PC-3 (cell line): ENCODE measurements around the gene EIF4E. TPM values are rescaled to one million over a fixed set of nuclear protein-coding genes. Genes with fewer than 3 reads are reported as not detected.

Experiments used
- ATAC-seq: fragments of 200-7000 bp; cut with Tn5 transposase; 2 replicates; pipeline ENCODE4 v1.9.1; 2020; ENCODE audit warnings: mild to moderate bottlenecking, moderate library complexity
- BruUV-seq: library from RNA; stranded (reverse); fragments of 400-500 nt; replicated peaks from 2 replicates; lab custom pipeline; 2021; lab: Mats Ljungman, UMichigan
- CTCF ChIA-PET: fragments of 300-600 bp; sonication (Branson Sonifier 250); formaldehyde crosslinking; loops from one replicate; lab custom pipeline; 2022; ENCODE audit warnings: antibody characterized with exemption; lab: Charles Lee
- POLR2A ChIA-PET: fragments of 300-600 bp; sonication (Branson Sonifier 250); formaldehyde crosslinking; loops from one replicate; lab custom pipeline; 2022; ENCODE audit warnings: antibody characterized with exemption; ENCODE audit not compliant: unreplicated experiment; lab: Charles Lee
- DNase-seq: peaks from one replicate; pipeline ENCODE4 v3.0.0-alpha.2; 2015
- H2AFZ ChIP-seq: fragments of 300-600 bp; sonication (generic); 2 replicates; pipeline ENCODE4 v1.6.0; 2016; ENCODE audit warnings: antibody characterized with exemption, low read length
- H3F3A ChIP-seq: fragments of 300-600 bp; sonication (generic); one replicate; pipeline ENCODE4 v1.6.0; 2017; ENCODE audit warnings: antibody characterized with exemption, low read length, control low read depth, mild to moderate bottlenecking; ENCODE audit not compliant: unreplicated experiment
- H3K27ac ChIP-seq: fragments of 300-600 bp; sonication (generic); 2 replicates; pipeline ENCODE4 v1.5.1; 2016; ENCODE audit warnings: mild to moderate bottlenecking, low read length
- H3K27me3 ChIP-seq: fragments of 300-600 bp; sonication (generic); 2 replicates; pipeline ENCODE4 v1.6.1; 2016; ENCODE audit warnings: low read length, mixed read lengths
- H3K36me3 ChIP-seq: fragments of 300-600 bp; sonication (generic); 2 replicates; pipeline ENCODE4 v1.6.1; 2016; ENCODE audit warnings: low read depth, mixed run types, low read length, mixed read lengths
- H3K4me1 ChIP-seq: fragments of 300-600 bp; sonication (generic); 2 replicates; pipeline ENCODE4 v1.5.1; 2016; ENCODE audit warnings: low read length; ENCODE audit not compliant: insufficient read depth
- H3K4me2 ChIP-seq: fragments of 300-600 bp; sonication (generic); 2 replicates; pipeline ENCODE4 v1.6.0; 2016; ENCODE audit warnings: low read length
- H3K4me3 ChIP-seq: fragments of 300-600 bp; sonication (generic); 2 replicates; pipeline ENCODE4 v1.5.1; 2016; ENCODE audit warnings: mild to moderate bottlenecking, low read length, mixed read lengths
- H3K79me2 ChIP-seq: fragments of 300-600 bp; sonication (generic); 2 replicates; pipeline ENCODE4 v1.6.1; 2017; ENCODE audit warnings: low read length, mixed read lengths
- H3K9ac ChIP-seq: fragments of 300-600 bp; sonication (generic); 2 replicates; pipeline ENCODE4 v1.6.0; 2016; ENCODE audit warnings: mild to moderate bottlenecking, low read length
- H3K9me2 ChIP-seq: fragments of 300-600 bp; sonication (generic); replicated peaks from 2 replicates; pipeline ENCODE4 v1.6.1; 2016; ENCODE audit warnings: mixed run types, low read length, mixed read lengths
- H3K9me3 ChIP-seq: fragments of 300-600 bp; sonication (generic); 2 replicates; pipeline ENCODE4 v1.6.1; 2016; ENCODE audit warnings: low read length, mixed read lengths
- H4K20me1 ChIP-seq: fragments of 300-600 bp; sonication (generic); 2 replicates; pipeline ENCODE4 v1.6.1; 2016; ENCODE audit warnings: low read length, mixed read lengths
- EZH2 ChIP-seq: fragments of 300-600 bp; sonication (generic); IDR thresholded peaks from one replicate; pipeline ENCODE4 v1.6.1; 2017; ENCODE audit warnings: antibody characterized with exemption, mild to moderate bottlenecking, low read length; ENCODE audit not compliant: unreplicated experiment
- EZH2phosphoT487 ChIP-seq: fragments of 300-600 bp; sonication (generic); IDR thresholded peaks from 2 replicates; pipeline ENCODE4 v1.6.1; 2018; ENCODE audit warnings: mild to moderate bottlenecking, antibody characterized with exemption, low read length, borderline replicate concordance
- intact Hi-C: fragments of 100-400 bp; cut with micrococcal nuclease; formaldehyde crosslinking; loops from 2 replicates; pipeline ENCODE4 v1.9.0; 2023
- total RNA-seq: library from RNA; depleted of rRNA; stranded (reverse); fragments of >200 nt; gene quantifications from 2 replicates; pipeline ENCODE4 v1.2.3, GENCODE V29; 2014
- TF ChIP-seq, protein P1 (sequence below): fragments of 300-600 bp; sonication (generic); conservative IDR thresholded peaks from 2 replicates; pipeline ENCODE4 v1.5.1; 2017; ENCODE audit warnings: antibody characterized with exemption, low read depth, mild to moderate bottlenecking, low read length

Gene EIF4E
- total RNA-seq, 1 experiment from 2014 or later, result 134 TPM

- H3K4me1 ChIP-seq, result peaks cover 13% of the 10 kb centered on the region; the same call in 1 of the 2 replicates
- no TSS peak for BruUV-seq
- H3K9ac ChIP-seq, result no peak overlapping the region
- no peak overlapping the region for H3K4me2 ChIP-seq
- DNase-seq (no peak), ATAC-seq (no peak)
- H2AFZ ChIP-seq, result no peak overlapping the region
- TF ChIP-seq EZH2, result no peak
- TF ChIP-seq EZH2phosphoT487, result no peak
- TF ChIP-seq, protein P1, sequence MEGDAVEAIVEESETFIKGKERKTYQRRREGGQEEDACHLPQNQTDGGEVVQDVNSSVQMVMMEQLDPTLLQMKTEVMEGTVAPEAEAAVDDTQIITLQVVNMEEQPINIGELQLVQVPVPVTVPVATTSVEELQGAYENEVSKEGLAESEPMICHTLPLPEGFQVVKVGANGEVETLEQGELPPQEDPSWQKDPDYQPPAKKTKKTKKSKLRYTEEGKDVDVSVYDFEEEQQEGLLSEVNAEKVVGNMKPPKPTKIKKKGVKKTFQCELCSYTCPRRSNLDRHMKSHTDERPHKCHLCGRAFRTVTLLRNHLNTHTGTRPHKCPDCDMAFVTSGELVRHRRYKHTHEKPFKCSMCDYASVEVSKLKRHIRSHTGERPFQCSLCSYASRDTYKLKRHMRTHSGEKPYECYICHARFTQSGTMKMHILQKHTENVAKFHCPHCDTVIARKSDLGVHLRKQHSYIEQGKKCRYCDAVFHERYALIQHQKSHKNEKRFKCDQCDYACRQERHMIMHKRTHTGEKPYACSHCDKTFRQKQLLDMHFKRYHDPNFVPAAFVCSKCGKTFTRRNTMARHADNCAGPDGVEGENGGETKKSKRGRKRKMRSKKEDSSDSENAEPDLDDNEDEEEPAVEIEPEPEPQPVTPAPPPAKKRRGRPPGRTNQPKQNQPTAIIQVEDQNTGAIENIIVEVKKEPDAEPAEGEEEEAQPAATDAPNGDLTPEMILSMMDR, result no peak
- H3K36me3 ChIP-seq, result no peaks in the 10 kb centered on the region
- H3F3A ChIP-seq, result no peaks in the 10 kb centered on the region
- H4K20me1 ChIP-seq, result no peaks in the 10 kb centered on the region
- no peak overlapping the region for H3K4me3 ChIP-seq
- H3K27ac ChIP-seq, result no peak overlapping the region
- H3K9me3 ChIP-seq, result no peaks in the 10 kb centered on the region
- ChIA-PET POLR2A (no interaction called here), CTCF (no interaction called here)
- intact Hi-C loops, result no loop called here
- H3K79me2 ChIP-seq, result no peaks in the 10 kb centered on the region
- no peaks in the 10 kb centered on the region for H3K27me3 ChIP-seq
- H3K9me2 ChIP-seq, result no peaks in the 10 kb centered on the region
These were observed 66.6 kb downstream of the EIF4E start for GRCh38 chr4:98862371-98862770.

- Histone ChIP-seq H3K4me1 (peaks cover 13% of the 10 kb centered on the region; the same call in 1 of the 2 replicates), H3K9me2 (no peaks in the 10 kb centered on the region), H3K27me3 (no peaks in the 10 kb centered on the region), H3K4me2 (no peak overlapping the region), H4K20me1 (no peaks in the 10 kb centered on the region), H3K9me3 (no peaks in the 10 kb centered on the region), H3K36me3 (no peaks in the 10 kb centered on the region), H2AFZ (no peak overlapping the region), H3F3A (no peaks in the 10 kb centered on the region), H3K4me3 (no peak overlapping the region), H3K79me2 (no peaks in the 10 kb centered on the region), H3K9ac (no peak overlapping the region), H3K27ac (no peak overlapping the region)
- DNase-seq, result no peak
- no peak for TF ChIP-seq EZH2phosphoT487
- TF ChIP-seq EZH2, result no peak
- TF ChIP-seq, protein P1, result no peak
- no peak for ATAC-seq
- POLR2A ChIA-PET, result no interaction called here
- intact Hi-C loops, result no loop called here
- CTCF ChIA-PET, result no interaction called here
- BruUV-seq, result no TSS peak
These were observed 67.6 kb downstream of the EIF4E start for GRCh38 chr4:98861100-98861884.

- DNase-seq, result no peak
- ChIA-PET CTCF (no interaction called here), POLR2A (no interaction called here)
- no peaks in the 10 kb centered on the region for H3K79me2 ChIP-seq
- no peaks in the 10 kb centered on the region for H3K9me3 ChIP-seq
- H3K4me3 ChIP-seq, result no peak overlapping the region
- H3K36me3 ChIP-seq, result no peaks in the 10 kb centered on the region
- no peak overlapping the region for H3K9ac ChIP-seq
- no peaks in the 10 kb centered on the region for H3K4me1 ChIP-seq
- H3K27me3 ChIP-seq, result no peaks in the 10 kb centered on the region
- no peaks in the 10 kb centered on the region for H4K20me1 ChIP-seq
- no peak overlapping the region for H2AFZ ChIP-seq
- intact Hi-C loops, result loop anchor here (10.0 kb wide), 1 partner anchor 387 kb away; no protein-coding TSS in a partner anchor
- ATAC-seq, result no peak
- no TSS peak for BruUV-seq
- no peak overlapping the region for H3K27ac ChIP-seq
- TF ChIP-seq EZH2phosphoT487, result no peak
- TF ChIP-seq, protein P1, result no peak
- TF ChIP-seq EZH2, result no peak
- H3K9me2 ChIP-seq, result no peaks in the 10 kb centered on the region
- H3K4me2 ChIP-seq, result no peak overlapping the region
- no peaks in the 10 kb centered on the region for H3F3A ChIP-seq
These were observed 77.1 kb downstream of the EIF4E start for GRCh38 chr4:98851806-98852205.
